K562 (cell line): ENCODE measurements around the gene LINGO3. TPM values are rescaled to one million over a fixed set of nuclear protein-coding genes. Genes with fewer than 3 reads are reported as not detected.

Experiments
- E2F1 ChIP-seq: sonication (generic); formaldehyde crosslinking; IDR thresholded peaks from 2 replicates; pipeline ENCODE4 v1.8.1; 2023; ENCODE audit warnings: mild to moderate bottlenecking, missing genetic modification reagents, moderate library complexity
- HMG20A ChIP-seq: fragments of 450-650 bp; formaldehyde crosslinking; conservative IDR thresholded peaks from 2 replicates; pipeline ENCODE4 v1.4.0; 2020; ENCODE audit warnings: mild to moderate bottlenecking, mixed read lengths
- HOMEZ ChIP-seq: fragments of 250-450 bp; sonication (Bioruptor Pico); IDR thresholded peaks from 2 replicates; pipeline ENCODE4 v1.4.0; 2020; ENCODE audit warnings: mild to moderate bottlenecking, moderate library complexity
- HOXB6 ChIP-seq: fragments of 250-450 bp; sonication (Bioruptor Pico); IDR thresholded peaks from 2 replicates; pipeline ENCODE4 v1.5.1; 2022; ENCODE audit warnings: mild to moderate bottlenecking, borderline replicate concordance
- IRF1 ChIP-seq: sonication (generic); formaldehyde crosslinking; IDR thresholded peaks from 2 replicates; pipeline ENCODE4 v1.8.0; 2022; ENCODE audit warnings: missing genetic modification reagents, mild to moderate bottlenecking, borderline replicate concordance
- MCM7 ChIP-seq, 2 experiments: fragments of 450-650 bp; IDR thresholded peaks; 2 replicates each; pipeline ENCODE4 v1.6.1; 2016 to 2018
- MGA ChIP-seq: fragments of 450-650 bp; IDR thresholded peaks from 2 replicates; pipeline ENCODE4 v1.6.1; 2016; ENCODE audit warnings: mild to moderate bottlenecking, moderate library complexity
- MTA1 ChIP-seq: fragments of 450-650 bp; IDR thresholded peaks from 2 replicates; pipeline ENCODE4 v1.6.1; 2017; ENCODE audit warnings: borderline replicate concordance
- NFYB ChIP-seq: IDR thresholded peaks from 2 replicates; pipeline ENCODE4 v1.6.1; 2011; ENCODE audit warnings: mild to moderate bottlenecking, moderate library complexity; ENCODE audit not compliant: insufficient read length; ENCODE audit errors: extremely low read depth
- SRSF3 ChIP-seq: fragments of 200-400 bp; formaldehyde crosslinking; IDR thresholded peaks from 2 replicates; pipeline ENCODE4 v1.6.1; 2016; ENCODE audit warnings: mild to moderate bottlenecking, low read length, moderate library complexity; ENCODE audit not compliant: insufficient read depth
- U2AF1 ChIP-seq: fragments of 200-400 bp; formaldehyde crosslinking; optimal IDR thresholded peaks from 2 replicates; pipeline ENCODE3; 2017; ENCODE audit warnings: mild to moderate bottlenecking, low read depth, low read length, moderate library complexity
- polyA plus RNA-seq, 8 experiments: library from polyadenylated mRNA; depleted of rRNA in 4 of 8; stranded (reverse) in 5 of 8; unstranded in 3 of 8; fragments of >200 nt; fragmentation: Nextera tagmentation in 2 of 8; fragmentation: Illumina TruSeq in 1 of 8; extraction: Ambion mirVana in 2 of 8; extraction: Trizol in 1 of 8; gene quantifications; 2 replicates each; pipeline versions ENCODE4 v1.2.1 to v1.2.3, GENCODE V29; 2011 to 2014; ENCODE audit warnings: inconsistent platforms in 1 of 8, missing spikeins in 1 of 8
- total RNA-seq, 7 experiments: library from RNA; depleted of rRNA in 6 of 7; stranded (reverse); fragments of >200 nt in 6 of 7; fragmentation: Illumina TruSeq in 2 of 7; extraction: Trizol in 2 of 7; gene quantifications; 2 replicates each; pipeline versions ENCODE4 v1.2.1 to v1.2.3, GENCODE V29; 2011 to 2021; ENCODE audit warnings: low replicate concordance in 1 of 7

LINGO3 gene
- total and polyA plus RNA-seq, 9 of the 15 experiments (the other 6 are each of a cell fraction or from before 2014, with no cell fraction given): 0.03 to 0.05 (median 0.03) TPM; not detected in 6

GRCh38 chr19:2266183-2266993, 41.6 kb downstream of the LINGO3 start (continued):
- TF ChIP-seq HMG20A (CRISPR knock-in tag) (no peak), IRF1 (CRISPR knock-in tag) (no peak), SRSF3 (no peak), MCM7 (IDR thresholded peaks at IDR 0.05) (no peak), E2F1 (no peak), HOXB6 (CRISPR knock-in tag) (no peak), NFYB (no peak), MGA (peak; percentile 86; the same call in 1 of the 2 replicates), MTA1 (0 out of 2 replicates have a peak, but pooled peaks have one; percentile 11), HOMEZ (CRISPR knock-in tag) (no peak), U2AF1 (no peak)
